ENCODE results near the gene SLC38A9. TPM values are rescaled to one million over a fixed set of nuclear protein-coding genes. Genes with fewer than 3 reads are reported as not detected.
A peak's percentile ranks its signal among the peaks of the same experiment; 100 is the strongest.

Gene SLC38A9
- total and polyA plus RNA-seq, 2 donors (not counting 1 experiment from before 2014, with no cell fraction given): 18.1 to 49.7 TPM

DNA sequence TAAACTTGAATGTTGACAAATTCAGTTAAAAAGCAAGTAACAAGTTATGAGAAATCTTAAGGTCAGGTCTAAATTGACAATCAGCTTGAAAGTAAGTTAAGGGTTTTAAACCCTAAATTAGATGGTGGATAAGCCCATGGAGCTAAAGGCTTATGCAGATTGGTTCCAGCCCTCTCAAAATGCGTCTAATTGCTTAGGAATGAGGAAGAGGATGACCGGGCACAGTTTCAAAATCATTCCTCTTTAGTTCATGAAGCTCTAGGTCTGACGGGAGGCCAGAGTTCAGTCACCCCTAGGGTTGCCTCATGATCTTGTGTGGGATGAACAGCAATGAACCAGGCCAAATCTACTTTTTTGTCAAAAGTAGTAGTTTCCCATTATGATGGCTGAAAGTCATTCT, 75.4 kb downstream of the SLC38A9 start:
- no peak overlapping the region for H3K9ac ChIP-seq (ENCODE audit: insufficient read depth, low read length)
- H3K4me1 ChIP-seq (ENCODE audit: control insufficient read depth, extremely low read depth, insufficient read depth, low read length): peaks cover 24% of the 10 kb centered on the region
- H3K4me2 ChIP-seq (ENCODE audit: extremely low read depth, insufficient read depth, low read length): peak overlapping the region; percentile 17
- peak; percentile 23 to 59 for DNase-seq (ENCODE audit: low read depth in 2 of 2)
- H4K20me1 ChIP-seq (ENCODE audit: control insufficient read depth, extremely low read depth, insufficient read depth, low read length): no peaks in the 10 kb centered on the region
- H2AFZ ChIP-seq (ENCODE audit: low read length): no peak overlapping the region
- no peaks in the 10 kb centered on the region for H3K36me3 ChIP-seq (ENCODE audit: control insufficient read depth, insufficient read depth, low read length)
- no peak for TF ChIP-seq EZH2 (IDR thresholded peaks at IDR 0.05; ENCODE audit: low read length, missing control alignments)
- TF ChIP-seq, protein P1, sequence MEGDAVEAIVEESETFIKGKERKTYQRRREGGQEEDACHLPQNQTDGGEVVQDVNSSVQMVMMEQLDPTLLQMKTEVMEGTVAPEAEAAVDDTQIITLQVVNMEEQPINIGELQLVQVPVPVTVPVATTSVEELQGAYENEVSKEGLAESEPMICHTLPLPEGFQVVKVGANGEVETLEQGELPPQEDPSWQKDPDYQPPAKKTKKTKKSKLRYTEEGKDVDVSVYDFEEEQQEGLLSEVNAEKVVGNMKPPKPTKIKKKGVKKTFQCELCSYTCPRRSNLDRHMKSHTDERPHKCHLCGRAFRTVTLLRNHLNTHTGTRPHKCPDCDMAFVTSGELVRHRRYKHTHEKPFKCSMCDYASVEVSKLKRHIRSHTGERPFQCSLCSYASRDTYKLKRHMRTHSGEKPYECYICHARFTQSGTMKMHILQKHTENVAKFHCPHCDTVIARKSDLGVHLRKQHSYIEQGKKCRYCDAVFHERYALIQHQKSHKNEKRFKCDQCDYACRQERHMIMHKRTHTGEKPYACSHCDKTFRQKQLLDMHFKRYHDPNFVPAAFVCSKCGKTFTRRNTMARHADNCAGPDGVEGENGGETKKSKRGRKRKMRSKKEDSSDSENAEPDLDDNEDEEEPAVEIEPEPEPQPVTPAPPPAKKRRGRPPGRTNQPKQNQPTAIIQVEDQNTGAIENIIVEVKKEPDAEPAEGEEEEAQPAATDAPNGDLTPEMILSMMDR (conservative IDR thresholded peaks at IDR 0.05 in 1 of 2, IDR thresholded peaks at IDR 0.05 in 1 of 2; ENCODE audit: low read depth in 1 of 2, low read length in 2 of 2): no peak
- H3K79me2 ChIP-seq (ENCODE audit: control insufficient read depth, insufficient read depth, low read length): no peaks in the 10 kb centered on the region
- no peak overlapping the region for H3K27ac ChIP-seq (ENCODE audit: insufficient read depth, low read length)
- no peak overlapping the region for H3K4me3 ChIP-seq (replicated peaks in 1 of 4; ENCODE audit: control extremely low read depth in 1 of 4, insufficient read depth in 1 of 4, low read depth in 3 of 4, low read length in 4 of 4)
- H3K27me3 ChIP-seq (ENCODE audit: control insufficient read depth, insufficient read depth, low read length): no peaks in the 10 kb centered on the region
- H3K9me3 ChIP-seq (ENCODE audit: control insufficient read depth, insufficient read depth, low read depth, low read length): no peaks in the 10 kb centered on the region

DNA sequence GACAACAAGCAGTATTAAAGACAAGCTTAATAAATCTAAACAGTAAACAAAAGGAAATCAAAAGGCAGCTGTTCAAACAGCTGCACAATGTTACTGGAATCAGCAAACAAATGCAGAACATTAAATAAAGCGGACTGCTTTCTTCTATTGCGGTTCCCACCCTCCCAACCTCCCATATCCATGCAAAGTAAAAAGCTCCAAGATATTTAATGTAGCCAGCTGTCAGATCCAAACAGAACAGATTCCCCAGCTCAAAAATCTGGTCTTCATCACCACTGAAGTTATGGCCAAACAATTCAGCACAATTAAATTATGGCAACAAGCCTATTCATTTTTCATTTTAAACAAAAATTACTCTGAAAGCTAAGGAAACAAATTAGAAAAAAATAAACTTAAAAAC, 75.9 kb downstream of the SLC38A9 start:
- no peak for TF ChIP-seq EZH2 (IDR thresholded peaks at IDR 0.05; ENCODE audit: low read length, missing control alignments)
- TF ChIP-seq, protein P1 (conservative IDR thresholded peaks at IDR 0.05 in 1 of 2, IDR thresholded peaks at IDR 0.05 in 1 of 2; ENCODE audit: low read depth in 1 of 2, low read length in 2 of 2): no peak
- Histone ChIP-seq H3K4me2 (ENCODE audit: extremely low read depth, insufficient read depth, low read length) (no peak overlapping the region), H3K9me3 (ENCODE audit: control insufficient read depth, insufficient read depth, low read depth, low read length) (no peaks in the 10 kb centered on the region), H3K4me3 (replicated peaks in 1 of 4; ENCODE audit: control extremely low read depth in 1 of 4, insufficient read depth in 1 of 4, low read depth in 3 of 4, low read length in 4 of 4) (no peak overlapping the region), H3K4me1 (ENCODE audit: control insufficient read depth, extremely low read depth, insufficient read depth, low read length) (peaks cover 24% of the 10 kb centered on the region), H3K27ac (ENCODE audit: insufficient read depth, low read length) (no peak overlapping the region), H3K79me2 (ENCODE audit: control insufficient read depth, insufficient read depth, low read length) (no peaks in the 10 kb centered on the region), H3K9ac (ENCODE audit: insufficient read depth, low read length) (no peak overlapping the region), H3K27me3 (ENCODE audit: control insufficient read depth, insufficient read depth, low read length) (no peaks in the 10 kb centered on the region), H3K36me3 (ENCODE audit: control insufficient read depth, insufficient read depth, low read length) (no peaks in the 10 kb centered on the region), H4K20me1 (ENCODE audit: control insufficient read depth, extremely low read depth, insufficient read depth, low read length) (no peaks in the 10 kb centered on the region), H2AFZ (ENCODE audit: low read length) (no peak overlapping the region)
- peak in 1 of 2 donors; percentile 67 for DNase-seq (ENCODE audit: low read depth in 2 of 2)

DNA sequence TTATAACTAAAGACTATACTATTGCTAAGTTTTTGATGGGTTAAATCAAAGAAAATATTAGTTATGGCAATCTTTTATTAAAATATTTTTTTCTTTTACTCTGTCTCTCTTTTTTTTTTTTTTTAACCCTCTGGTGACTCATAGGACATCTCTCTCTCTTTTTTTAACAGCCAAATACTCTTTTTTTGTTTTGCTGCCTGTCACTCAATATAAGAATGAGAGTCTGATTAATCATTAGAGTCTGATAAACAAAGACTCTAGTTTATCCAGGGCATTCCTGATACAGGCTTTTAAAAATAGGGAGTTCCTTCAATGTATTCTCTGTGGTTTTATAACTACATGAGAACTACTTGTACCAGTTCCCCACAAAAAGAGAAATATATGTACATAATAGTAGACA, 77.3 kb downstream of the SLC38A9 start:
- peak overlapping the region; percentile 37 for H3K4me2 ChIP-seq (ENCODE audit: extremely low read depth, insufficient read depth, low read length)
- H3K36me3 ChIP-seq (ENCODE audit: control insufficient read depth, insufficient read depth, low read length): no peaks in the 10 kb centered on the region
- no peaks in the 10 kb centered on the region for H4K20me1 ChIP-seq (ENCODE audit: control insufficient read depth, extremely low read depth, insufficient read depth, low read length)
- no peak overlapping the region for H2AFZ ChIP-seq (ENCODE audit: low read length)
- no peak overlapping the region for H3K27ac ChIP-seq (ENCODE audit: insufficient read depth, low read length)
- TF ChIP-seq, protein P1 (conservative IDR thresholded peaks at IDR 0.05 in 1 of 2, IDR thresholded peaks at IDR 0.05 in 1 of 2; ENCODE audit: low read depth in 1 of 2, low read length in 2 of 2): no peak
- no peak for TF ChIP-seq EZH2 (IDR thresholded peaks at IDR 0.05; ENCODE audit: low read length, missing control alignments)
- peak in 1 of 2 donors; percentile 10 for DNase-seq (ENCODE audit: low read depth in 2 of 2)
- H3K9me3 ChIP-seq (ENCODE audit: control insufficient read depth, insufficient read depth, low read depth, low read length): no peaks in the 10 kb centered on the region
- H3K27me3 ChIP-seq (ENCODE audit: control insufficient read depth, insufficient read depth, low read length): no peaks in the 10 kb centered on the region
- peaks cover 24% of the 10 kb centered on the region for H3K4me1 ChIP-seq (ENCODE audit: control insufficient read depth, extremely low read depth, insufficient read depth, low read length)
- no peak overlapping the region for H3K9ac ChIP-seq (ENCODE audit: insufficient read depth, low read length)
- no peak overlapping the region for H3K4me3 ChIP-seq (replicated peaks in 1 of 4; ENCODE audit: control extremely low read depth in 1 of 4, insufficient read depth in 1 of 4, low read depth in 3 of 4, low read length in 4 of 4)
- H3K79me2 ChIP-seq (ENCODE audit: control insufficient read depth, insufficient read depth, low read length): no peaks in the 10 kb centered on the region
